ENCODE measurements around the gene ASB5. TPM values are rescaled to one million over a fixed set of nuclear protein-coding genes. Genes with fewer than 3 reads are reported as not detected.

ASB5 gene
- total RNA-seq, 1 donor from 2014 or later = 4.3 TPM

GRCh38 chr4:176307666-176307930 is 38.6 kb upstream of the ASB5 start:
- Histone ChIP-seq H3K9me3 (replicated peaks) (no peaks in the 10 kb centered on the region), H3K27ac (replicated peaks) (no peak overlapping the region), H3K4me1 (no peaks in the 10 kb centered on the region), H3K4me3 (no peak overlapping the region), H3K27me3 (ENCODE audit: low read depth) (peaks cover 13% of the 10 kb centered on the region), H3K36me3 (no peaks in the 10 kb centered on the region)
- TF ChIP-seq CTCF (IDR thresholded peaks at IDR 0.05; ENCODE audit: borderline replicate concordance) = no peak
- intact Hi-C loops (cut with micrococcal nuclease) = no loop called here
- DNase-seq = no peak

GRCh38 chr4:176306837-176307665 is 38.0 kb upstream of the ASB5 start:
- peaks cover 13% of the 10 kb centered on the region for H3K27me3 ChIP-seq (ENCODE audit: low read depth)
- no peak for DNase-seq
- no peaks in the 10 kb centered on the region for H3K4me1 ChIP-seq
- H3K9me3 ChIP-seq (replicated peaks) = no peaks in the 10 kb centered on the region
- H3K4me3 ChIP-seq = no peak overlapping the region
- no peaks in the 10 kb centered on the region for H3K36me3 ChIP-seq
- no peak for TF ChIP-seq CTCF (IDR thresholded peaks at IDR 0.05; ENCODE audit: borderline replicate concordance)
- intact Hi-C loops (cut with micrococcal nuclease) = no loop called here
- no peak overlapping the region for H3K27ac ChIP-seq (replicated peaks)

- no peak overlapping the region for H3K27ac ChIP-seq (replicated peaks)
- no peak overlapping the region for H3K4me3 ChIP-seq
- intact Hi-C loops (cut with micrococcal nuclease) = no loop called here
- TF ChIP-seq CTCF (IDR thresholded peaks at IDR 0.05; ENCODE audit: borderline replicate concordance) = no peak
- H3K9me3 ChIP-seq (replicated peaks) = no peaks in the 10 kb centered on the region
- peaks cover 13% of the 10 kb centered on the region for H3K27me3 ChIP-seq (ENCODE audit: low read depth)
- H3K4me1 ChIP-seq = no peaks in the 10 kb centered on the region
- DNase-seq = no peak
- H3K36me3 ChIP-seq = no peaks in the 10 kb centered on the region
Observed at GRCh38 chr4:176303938-176304337, 34.9 kb upstream of the ASB5 start.

- no peak overlapping the region for H3K4me3 ChIP-seq
- H3K4me1 ChIP-seq = no peaks in the 10 kb centered on the region
Observed at GRCh38 chr4:176302283-176303275, 33.6 kb upstream of the ASB5 start.

More at GRCh38 chr4:176302283-176303275, 33.6 kb upstream of the ASB5 start:
- Histone ChIP-seq H3K27ac (replicated peaks) (no peak overlapping the region), H3K36me3 (no peaks in the 10 kb centered on the region), H3K27me3 (ENCODE audit: low read depth) (peaks cover 13% of the 10 kb centered on the region), H3K9me3 (replicated peaks) (no peaks in the 10 kb centered on the region)
- no peak for DNase-seq
- no peak for TF ChIP-seq CTCF (IDR thresholded peaks at IDR 0.05; ENCODE audit: borderline replicate concordance)
- intact Hi-C loops (cut with micrococcal nuclease) = no loop called here
